H1 (cell line): ENCODE results near the gene HMGXB3. TPM values are rescaled to one million over a fixed set of nuclear protein-coding genes. Genes with fewer than 3 reads are reported as not detected.

Experiments
- CTCF ChIA-PET: fragments of 300-600 bp; sonication (Branson Sonifier 250); formaldehyde crosslinking; loops from one replicate; lab custom pipeline; 2021; ENCODE audit not compliant: partially characterized antibody; lab: Charles Lee
- POLR2A ChIA-PET: fragments of 300-600 bp; sonication (Branson Sonifier 250); formaldehyde crosslinking; loops from one replicate; lab custom pipeline; 2021; ENCODE audit warnings: inconsistent platforms; ENCODE audit not compliant: partially characterized antibody; lab: Charles Lee
- DNase-seq, 2 experiments: peaks; one replicate each; pipeline versions ENCODE4 v3.0.0 to v3.0.0-alpha.2; 2010 to 2022; ENCODE audit warnings: low spot score in 2 of 2, low read depth in 1 of 2, mixed read lengths in 1 of 2
- FAIRE-seq: peaks from 2 replicates; lab custom pipeline; 2011; peaks lifted over from hg19 to GRCh38; lab: Jason Lieb, UNC
- H2AFZ ChIP-seq: 2 replicates; pipeline ENCODE4 v1.8.1; 2012; ENCODE audit warnings: low read length, inconsistent platforms
- H2AK5ac ChIP-seq: 2 replicates; pipeline ENCODE4 v1.6.1; 2013; ENCODE audit warnings: low read depth, low read length
- H2BK120ac ChIP-seq: replicated peaks from 2 replicates; pipeline ENCODE3; 2013; ENCODE audit warnings: low read depth, low read length, inconsistent platforms
- H2BK12ac ChIP-seq: 2 replicates; pipeline ENCODE4 v1.6.1; 2013; ENCODE audit warnings: low read depth, low read length
- H2BK15ac ChIP-seq: 2 replicates; pipeline ENCODE4 v1.6.1; 2013; ENCODE audit warnings: low read length
- H2BK20ac ChIP-seq: 2 replicates; pipeline ENCODE4 v1.6.1; 2013; ENCODE audit warnings: low read length
- H2BK5ac ChIP-seq: 2 replicates; pipeline ENCODE4 v1.6.1; 2013; ENCODE audit warnings: low read depth, low read length
- H3K14ac ChIP-seq: 2 replicates; pipeline ENCODE4 v1.6.1; 2013; ENCODE audit warnings: inconsistent platforms; ENCODE audit not compliant: insufficient read length
- H3K18ac ChIP-seq: 2 replicates; pipeline ENCODE4 v1.6.1; 2013; ENCODE audit warnings: low read length; ENCODE audit errors: extremely low read depth
- H3K23ac ChIP-seq: 2 replicates; pipeline ENCODE4 v1.6.1; 2013; ENCODE audit warnings: inconsistent platforms; ENCODE audit not compliant: insufficient read length
- H3K23me2 ChIP-seq: 2 replicates; pipeline ENCODE4 v1.6.1; 2013; ENCODE audit warnings: low read depth, low read length
- H3K27ac ChIP-seq: 2 replicates; pipeline ENCODE4 v1.6.1; 2011; ENCODE audit warnings: low read depth, low read length, inconsistent platforms
- H3K27me3 ChIP-seq, 4 experiments: replicated peaks in 1 of 4; 1 replicate in 1 of 4; 2 replicates in 3 of 4; pipeline versions ENCODE4 v1.6.1 to v1.8.1; 2011 to 2013; ENCODE audit warnings: low read length in 3 of 4, mild to moderate bottlenecking in 3 of 4, inconsistent platforms in 2 of 4, mixed read lengths in 2 of 4, moderate library complexity in 1 of 4; ENCODE audit not compliant: control insufficient read depth in 3 of 4, insufficient read depth in 3 of 4; ENCODE audit errors: extremely low read depth in 1 of 4
- H3K36me3 ChIP-seq, 4 experiments: 2 replicates each; pipeline versions ENCODE4 v1.6.1 to v1.8.1; 2011 to 2013; ENCODE audit warnings: mild to moderate bottlenecking in 4 of 4, low read length in 3 of 4, moderate library complexity in 2 of 4, control low read depth in 1 of 4, inconsistent platforms in 1 of 4; ENCODE audit not compliant: insufficient read depth in 4 of 4, control insufficient read depth in 2 of 4
- H3K4ac ChIP-seq: replicated peaks from 2 replicates; pipeline ENCODE3; 2013; ENCODE audit warnings: low read length, low read depth, mixed read lengths, inconsistent platforms; ENCODE audit not compliant: insufficient read length
- H3K4me1 ChIP-seq, 4 experiments: replicated peaks in 1 of 4; 1 replicate in 1 of 4; 2 replicates in 3 of 4; pipeline versions ENCODE4 v1.6.1 to v1.8.1; 2011 to 2013; ENCODE audit warnings: low read length in 3 of 4, inconsistent platforms in 2 of 4, mixed read lengths in 1 of 4; ENCODE audit not compliant: insufficient read depth in 4 of 4, control insufficient read depth in 3 of 4
- H3K4me2 ChIP-seq, 2 experiments: 2 replicates each; pipeline versions ENCODE4 v1.6.1 to v1.8.1; 2011 to 2013; ENCODE audit warnings: low read depth in 2 of 2, low read length in 2 of 2, control low read depth in 1 of 2, inconsistent platforms in 1 of 2, mild to moderate bottlenecking in 1 of 2; ENCODE audit not compliant: insufficient read depth in 1 of 2
- H3K4me3 ChIP-seq, 4 experiments: fragments of 200-600, 300-600 bp in 1 of 4; sonication (generic), shearing (Covaris generic), sonication (Bioruptor Twin) in 1 of 4; 2 replicates each; pipeline versions ENCODE4 v1.5.1 to v1.8.1; 2011 to 2016; ENCODE audit warnings: low read length in 4 of 4, low read depth in 3 of 4, control low read depth in 2 of 4, inconsistent platforms in 2 of 4, mild to moderate bottlenecking in 2 of 4, mixed read lengths in 1 of 4, moderate library complexity in 1 of 4; ENCODE audit not compliant: insufficient read depth in 2 of 4; ENCODE audit errors: extremely low read depth in 1 of 4
- H3K56ac ChIP-seq: replicated peaks from 2 replicates; pipeline ENCODE3; 2013; ENCODE audit warnings: low read depth, mild to moderate bottlenecking, mixed read lengths, low read length, inconsistent platforms; ENCODE audit not compliant: insufficient read length
- H3K79me1 ChIP-seq: 2 replicates; pipeline ENCODE4 v1.6.1; 2013; ENCODE audit warnings: low read depth, low read length, control low read depth
- H3K79me2 ChIP-seq, 2 experiments: 2 replicates each; pipeline versions ENCODE4 v1.6.1 to v1.8.1; 2012 to 2013; ENCODE audit warnings: low read length in 2 of 2, mild to moderate bottlenecking in 2 of 2, inconsistent platforms in 1 of 2; ENCODE audit not compliant: insufficient read depth in 2 of 2, control insufficient read depth in 1 of 2
- H3K9ac ChIP-seq, 4 experiments: replicated peaks in 1 of 4; 1 replicate in 1 of 4; 2 replicates in 3 of 4; pipeline versions ENCODE4 v1.6.1 to v1.8.1; 2011 to 2013; ENCODE audit warnings: low read depth in 3 of 4, low read length in 3 of 4, control low read depth in 2 of 4, mild to moderate bottlenecking in 2 of 4, moderate library complexity in 2 of 4, inconsistent platforms in 1 of 4; ENCODE audit errors: extremely low read depth in 1 of 4
- H3K9me3 ChIP-seq, 2 experiments: 2 replicates each; pipeline versions ENCODE4 v1.6.1 to v1.8.1; 2012 to 2013; ENCODE audit warnings: mild to moderate bottlenecking in 2 of 2, moderate library complexity in 2 of 2, control low read depth in 1 of 2, inconsistent platforms in 1 of 2, low read depth in 1 of 2, low read length in 1 of 2, mixed read lengths in 1 of 2; ENCODE audit not compliant: insufficient read depth in 2 of 2
- H4K20me1 ChIP-seq, 2 experiments: replicated peaks in 1 of 2; 2 replicates each; pipeline versions ENCODE3 to v1.8.1; 2011 to 2013; ENCODE audit warnings: inconsistent platforms in 2 of 2, low read length in 2 of 2, mild to moderate bottlenecking in 1 of 2; ENCODE audit not compliant: insufficient read depth in 2 of 2, control insufficient read depth in 1 of 2
- H4K5ac ChIP-seq: 2 replicates; pipeline ENCODE4 v1.6.1; 2013; ENCODE audit warnings: low read length, low read depth, mixed read lengths, inconsistent platforms; ENCODE audit not compliant: insufficient read length
- H4K8ac ChIP-seq: 2 replicates; pipeline ENCODE4 v1.8.0; 2013; ENCODE audit warnings: mild to moderate bottlenecking, moderate library complexity, low read length, inconsistent platforms; ENCODE audit not compliant: insufficient read depth; ENCODE audit errors: extremely low read depth
- H4K91ac ChIP-seq: replicated peaks from 2 replicates; pipeline ENCODE3; 2013; ENCODE audit warnings: low read length, mixed read lengths, inconsistent platforms; ENCODE audit not compliant: insufficient read length
- ATF3 ChIP-seq: IDR thresholded peaks from 2 replicates; pipeline ENCODE4 v1.6.1; 2011; ENCODE audit warnings: low read depth, mild to moderate bottlenecking, low read length; ENCODE audit not compliant: insufficient read depth
- BCL11A ChIP-seq, 2 experiments: IDR thresholded peaks; one replicate each; pipeline ENCODE4 v1.6.1; 2011; ENCODE audit warnings: low read depth in 2 of 2, low read length in 2 of 2, mild to moderate bottlenecking in 2 of 2
- NRF1 ChIP-seq: IDR thresholded peaks from 2 replicates; pipeline ENCODE4 v1.6.1; 2011; ENCODE audit warnings: mild to moderate bottlenecking, low read depth, low read length, improper control_type of control experiment
- RXRA ChIP-seq: IDR thresholded peaks from 2 replicates; pipeline ENCODE4 v1.6.1; 2011; ENCODE audit warnings: low read depth, mild to moderate bottlenecking, low read length, moderate library complexity; ENCODE audit not compliant: insufficient read depth
- SP1 ChIP-seq: IDR thresholded peaks from 2 replicates; pipeline ENCODE4 v1.6.1; 2011; ENCODE audit warnings: low read depth, low read length
- SP4 ChIP-seq: IDR thresholded peaks from 2 replicates; pipeline ENCODE4 v1.6.1; 2012; ENCODE audit warnings: low read length, inconsistent platforms
- WGBS, 2 experiments: shearing (Covaris generic) in 1 of 2; methylation state at CpG; one replicate each; pipeline versions ENCODE4 v1.1.6 to v1.1.7; 2013 to 2015; ENCODE audit warnings: low lambda C conversion rate in 2 of 2, mixed read lengths in 2 of 2, inconsistent platforms in 1 of 2, low coverage in 1 of 2, missing lambda C conversion rate in 1 of 2; ENCODE audit not compliant: insufficient replicate concordance in 2 of 2, insufficient coverage in 1 of 2, insufficient read length in 1 of 2; ENCODE audit errors: extremely low coverage in 1 of 2, missing lambda C conversion rate in 1 of 2; 5-methylcytosine and 5-hydroxymethylcytosine counted together
- polyA plus RNA-seq, 7 experiments: library from polyadenylated mRNA; depleted of rRNA in 3 of 7; stranded (reverse) in 5 of 7; unstranded in 2 of 7; fragments of >200 nt in 5 of 7; fragments of 200-250 nt in 2 of 7; gene quantifications; 1 replicate in 5 of 7; 2 replicates in 1 of 7; 4 replicates in 1 of 7; pipeline versions ENCODE4 v1.2.1 to v1.2.3, GENCODE V29; 2011 to 2013; ENCODE audit warnings: missing spikeins in 2 of 7, mixed read lengths in 2 of 7
- total RNA-seq: library from RNA; stranded (reverse); fragmentation: NEBNext Ultra II Directional; extraction: Animal tissue kit (Norgen Biotek cat#: 25700); gene quantifications from 2 replicates; pipeline ENCODE4 v1.2.1, GENCODE V29; 2021

Gene HMGXB3
- total and polyA plus RNA-seq, 2 of the 8 experiments (the other 6 are each of a cell fraction or from before 2014, with no cell fraction given): 26.8 to 28.0 TPM

- Histone ChIP-seq H4K5ac (no peak overlapping the region), H2BK5ac (no peak overlapping the region), H3K36me3 (no peaks in the 10 kb centered on the region), H3K4ac (no peak overlapping the region), H3K4me2 (no peak overlapping the region), H3K23ac (no peak overlapping the region), H2BK120ac (no peak overlapping the region), H4K91ac (no peak overlapping the region), H2AK5ac (no peak overlapping the region), H2AFZ (no peak overlapping the region), H3K79me1 (no peaks in the 10 kb centered on the region), H3K4me3 (no peak overlapping the region), H3K9ac (no peak overlapping the region), H3K56ac (no peak overlapping the region), H2BK20ac (no peak overlapping the region), H3K23me2 (no peaks in the 10 kb centered on the region), H3K9me3 (no peaks in the 10 kb centered on the region), H3K27me3 (no peaks in the 10 kb centered on the region), H3K4me1 (peaks cover 0 to 7% (median 3%) of the 10 kb centered on the region in 4 experiments; a peak in 4 of 7 replicates), H3K14ac (no peak overlapping the region), H2BK12ac (no peak overlapping the region), H2BK15ac (no peak overlapping the region), H4K20me1 (no peaks in the 10 kb centered on the region), H3K79me2 (no peaks in the 10 kb centered on the region), H4K8ac (no peak overlapping the region), H3K18ac (no peak overlapping the region), H3K27ac (no peak overlapping the region)
- ChIA-PET CTCF (interaction anchor here (0.9 to 4.8 kb wide), 11 partner anchors 8 to 239 kb away, joined by 3 to 20 read pairs (median 4); no protein-coding TSS in a partner anchor), POLR2A (no interaction called here)
- WGBS, 2 experiments: 91% methylated on average over 4 of the region's 5 CpGs; no CpG with 5 or more reads in 1 of the 2 experiments
- FAIRE-seq (no peak), DNase-seq (no peak)
- no peak for TF ChIP-seq SP1
- TF ChIP-seq ATF3: no peak
- TF ChIP-seq NRF1: no peak
- TF ChIP-seq RXRA: no peak
- no peak for TF ChIP-seq SP4
- no peak for TF ChIP-seq BCL11A (IDR thresholded peaks at IDR 0.05; ENCODE audit: low read depth in 2 of 2, low read length in 2 of 2)
These were observed 72.6 kb downstream of the HMGXB3 start for GRCh38 chr5:150073086-150073625.
